Activated CD8-positive, alpha-beta T cell treated with anti-CD3 and anti-CD28 coated beads for 36 hours (primary cell): ENCODE data around the gene C6orf47. TPM values are rescaled to one million over a fixed set of nuclear protein-coding genes. Genes with fewer than 3 reads are reported as not detected.

ENCODE experiments used
- ATAC-seq: fragments of 200-7000 bp; cut with Tn5 transposase; one replicate; pipeline ENCODE4 v1.10.0; 2021; ENCODE audit warnings: mild to moderate bottlenecking, moderate library complexity
- CTCF ChIA-PET: fragments of 350-600 bp; sonication (Branson Sonifier 250); formaldehyde crosslinking; loops from one replicate; lab custom pipeline; 2021; ENCODE audit warnings: antibody characterized with exemption; lab: Charles Lee
- POLR2A ChIA-PET: fragments of 350-600 bp; sonication (Branson Sonifier 250); formaldehyde crosslinking; loops from one replicate; lab custom pipeline; 2021; ENCODE audit warnings: antibody characterized with exemption; lab: Charles Lee
- DNase-seq: peaks from one replicate; pipeline ENCODE4 v3.0.0-alpha.2; 2020
- H3K27ac Mint-ChIP-seq: one replicate; pipeline ENCODE4 v1.8.0; 2021; ENCODE audit warnings: mild to moderate bottlenecking, mixed read lengths
- H3K27me3 Mint-ChIP-seq: one replicate; pipeline ENCODE4 v1.8.0; 2021; ENCODE audit warnings: mixed read lengths
- H3K36me3 Mint-ChIP-seq: one replicate; pipeline ENCODE4 v1.8.0; 2021; ENCODE audit warnings: low read depth, mixed read lengths
- H3K4me1 Mint-ChIP-seq: one replicate; pipeline ENCODE4 v1.8.0; 2021; ENCODE audit warnings: low read depth, mixed read lengths
- H3K4me3 Mint-ChIP-seq: one replicate; pipeline ENCODE4 v1.8.0; 2021; ENCODE audit warnings: mild to moderate bottlenecking, moderate library complexity, mixed read lengths
- H3K9me3 Mint-ChIP-seq: one replicate; pipeline ENCODE4 v1.8.0; 2021; ENCODE audit warnings: mixed read lengths
- intact Hi-C: fragments of 100-400 bp; cut with micrococcal nuclease; formaldehyde crosslinking; loops from one replicate; pipeline ENCODE4 v1.10.0; 2022
- total RNA-seq, 2 experiments: library from RNA; stranded (reverse); gene quantifications; one replicate each; pipeline ENCODE4 v1.2.3, GENCODE V29; 2021
- TF ChIP-seq, protein P1 (sequence below): fragments of 200-600 bp; IDR thresholded peaks from one replicate; pipeline ENCODE4 v1.8.0; 2022; ENCODE audit warnings: antibody characterized with exemption, mild to moderate bottlenecking

Gene C6orf47
- total RNA-seq, 2 experiments from 2014 or later: 11.4 to 11.7 TPM

DNA sequence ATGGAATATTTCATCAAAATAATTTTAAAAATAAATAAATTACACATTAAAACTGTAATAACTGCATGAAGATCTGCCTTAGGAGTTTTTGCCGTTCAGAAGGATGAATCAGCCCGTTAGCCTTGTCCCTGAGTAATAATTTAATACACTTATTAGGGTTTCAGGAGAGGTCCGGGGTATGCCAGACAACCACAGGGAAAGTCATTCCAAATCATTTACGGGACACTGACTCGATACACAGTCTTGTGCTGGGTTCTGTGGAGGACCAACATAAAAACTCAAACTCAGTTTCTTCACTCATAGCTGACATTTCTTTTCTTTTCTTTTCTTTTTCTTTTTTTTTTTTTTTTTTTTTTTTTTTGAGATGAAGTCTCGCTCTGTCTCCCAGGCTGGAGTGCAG is 45.4 kb upstream of the C6orf47 start:
- intact Hi-C loops: no loop called here
- DNase-seq (no peak), ATAC-seq (no peak)
- Mint-ChIP-seq H3K36me3 (peaks cover 3% of the 10 kb centered on the region), H3K4me3 (no peak overlapping the region), H3K27me3 (no peaks in the 10 kb centered on the region), H3K9me3 (no peaks in the 10 kb centered on the region), H3K4me1 (peaks cover 16% of the 10 kb centered on the region), H3K27ac (no peak overlapping the region)
- ChIA-PET POLR2A (no interaction called here), CTCF (interaction anchor here (1.1 to 1.3 kb wide), 2 partner anchors 16 to 90 kb away, joined by 3 to 4 read pairs; partner anchors contain the start of gene VARS1)
- TF ChIP-seq, protein P1, sequence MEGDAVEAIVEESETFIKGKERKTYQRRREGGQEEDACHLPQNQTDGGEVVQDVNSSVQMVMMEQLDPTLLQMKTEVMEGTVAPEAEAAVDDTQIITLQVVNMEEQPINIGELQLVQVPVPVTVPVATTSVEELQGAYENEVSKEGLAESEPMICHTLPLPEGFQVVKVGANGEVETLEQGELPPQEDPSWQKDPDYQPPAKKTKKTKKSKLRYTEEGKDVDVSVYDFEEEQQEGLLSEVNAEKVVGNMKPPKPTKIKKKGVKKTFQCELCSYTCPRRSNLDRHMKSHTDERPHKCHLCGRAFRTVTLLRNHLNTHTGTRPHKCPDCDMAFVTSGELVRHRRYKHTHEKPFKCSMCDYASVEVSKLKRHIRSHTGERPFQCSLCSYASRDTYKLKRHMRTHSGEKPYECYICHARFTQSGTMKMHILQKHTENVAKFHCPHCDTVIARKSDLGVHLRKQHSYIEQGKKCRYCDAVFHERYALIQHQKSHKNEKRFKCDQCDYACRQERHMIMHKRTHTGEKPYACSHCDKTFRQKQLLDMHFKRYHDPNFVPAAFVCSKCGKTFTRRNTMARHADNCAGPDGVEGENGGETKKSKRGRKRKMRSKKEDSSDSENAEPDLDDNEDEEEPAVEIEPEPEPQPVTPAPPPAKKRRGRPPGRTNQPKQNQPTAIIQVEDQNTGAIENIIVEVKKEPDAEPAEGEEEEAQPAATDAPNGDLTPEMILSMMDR: no peak

- CTCF ChIA-PET: interaction anchor here (0.7 to 1.6 kb wide), 7 partner anchors 9 to 127 kb away, joined by 3 to 6 read pairs (median 5); partner anchors contain the start of genes GPANK1, LSM2 and VARS1
- H3K36me3 Mint-ChIP-seq: peaks cover 3% of the 10 kb centered on the region
- TF ChIP-seq, protein P1: no peak
- POLR2A ChIA-PET: interaction anchor here (0.7 to 3.4 kb wide), 16 partner anchors 10 to 163 kb away, joined by 3 to 13 read pairs (median 5); partner anchors contain the start of genes C6orf47, CSNK2B, GPANK1 and LY6G5C
- intact Hi-C loops: no loop called here
- DNase-seq (peak; percentile 99), ATAC-seq (peak; percentile 95)
- peaks cover 21% of the 10 kb centered on the region for H3K4me1 Mint-ChIP-seq
- peak within 1 kb of the TSS; percentile 94 for H3K27ac Mint-ChIP-seq
- no peaks in the 10 kb centered on the region for H3K27me3 Mint-ChIP-seq
- no peaks in the 10 kb centered on the region for H3K9me3 Mint-ChIP-seq
- peak within 1 kb of the TSS; percentile 95 for H3K4me3 Mint-ChIP-seq
These were observed 42.5 kb upstream of the C6orf47 start, which contains the start of gene ABHD16A for GRCh38 chr6:31702819-31703716. Gene ABHD16A (minus strand): TSS chr6:31703324. CDS start chr6:31703281, 43 bp downstream.

DNA sequence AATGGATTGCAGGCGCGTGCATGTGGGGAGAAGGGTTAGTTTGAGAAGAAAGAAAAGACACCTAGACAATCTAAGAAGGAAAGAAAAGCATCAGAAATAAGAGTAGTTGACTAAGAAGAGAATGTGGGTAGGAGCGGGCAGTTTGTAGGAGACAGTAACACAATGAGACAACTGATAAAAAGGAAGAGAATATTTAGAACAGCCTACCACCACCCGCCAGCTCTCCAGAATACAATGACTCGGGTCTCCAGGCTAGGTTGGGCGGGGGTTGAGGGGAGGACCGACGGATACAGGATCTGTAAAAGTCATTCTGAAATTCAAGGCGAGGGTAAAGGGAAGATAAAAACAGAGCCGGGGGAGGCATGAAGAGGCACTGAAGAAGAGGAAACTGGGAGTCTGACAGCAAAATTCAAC is 41.8 kb upstream of the C6orf47 start:
- intact Hi-C loops: no loop called here
- no peaks in the 10 kb centered on the region for H3K9me3 Mint-ChIP-seq
- peak overlapping the region; percentile 94 for H3K27ac Mint-ChIP-seq

GRCh38 chr6:31701666-31702404 is 41.3 kb upstream of the C6orf47 start:
- peaks cover 12% of the 10 kb centered on the region for H3K36me3 Mint-ChIP-seq
- TF ChIP-seq, protein P1: no peak
- H3K4me3 Mint-ChIP-seq: peak overlapping the region; percentile 95
- ChIA-PET CTCF (interaction anchor here (1.2 to 2.8 kb wide), 2 partner anchors 11 to 103 kb away, joined by 3 to 9 read pairs; no protein-coding TSS in a partner anchor), POLR2A (interaction anchor here (0.8 to 3.4 kb wide), 9 partner anchors 10 to 134 kb away, joined by 3 to 13 read pairs (median 5); partner anchors contain the start of genes CSNK2B, GPANK1 and LY6G5C)
- H3K27ac Mint-ChIP-seq: peak overlapping the region; percentile 94
- peaks cover 29% of the 10 kb centered on the region for H3K4me1 Mint-ChIP-seq
- H3K9me3 Mint-ChIP-seq: no peaks in the 10 kb centered on the region
- H3K27me3 Mint-ChIP-seq: no peaks in the 10 kb centered on the region
- ATAC-seq: no peak
- intact Hi-C loops: no loop called here
- DNase-seq: no peak

More for the DNA sequence above, 41.8 kb upstream of the C6orf47 start:
- DNase-seq: peak; percentile 49
- CTCF ChIA-PET: interaction anchor here (1.2 to 1.4 kb wide), 2 partner anchors 94 to 104 kb away, joined by 3 to 5 read pairs; partner anchors contain the start of gene VARS1
- peak overlapping the region; percentile 95 for H3K4me3 Mint-ChIP-seq
- peaks cover 27% of the 10 kb centered on the region for H3K4me1 Mint-ChIP-seq
- POLR2A ChIA-PET: interaction anchor here (0.8 to 3.4 kb wide), 12 partner anchors 10 to 133 kb away, joined by 3 to 13 read pairs (median 5); partner anchors contain the start of genes C6orf47, CSNK2B, GPANK1 and LY6G5C
- peak; percentile 12 for ATAC-seq
- H3K27me3 Mint-ChIP-seq: no peaks in the 10 kb centered on the region
- H3K36me3 Mint-ChIP-seq: peaks cover 7% of the 10 kb centered on the region
- TF ChIP-seq, protein P1: no peak
